Germinal center (tissue), 1 donor: ENCODE results near the gene PRRC2C.

Source experiments
- DNase-seq: peaks from one replicate; pipeline ENCODE4 v3.0.0; 2012; ENCODE audit warnings: mixed read lengths, low spot score

PRRC2C gene

DNA sequence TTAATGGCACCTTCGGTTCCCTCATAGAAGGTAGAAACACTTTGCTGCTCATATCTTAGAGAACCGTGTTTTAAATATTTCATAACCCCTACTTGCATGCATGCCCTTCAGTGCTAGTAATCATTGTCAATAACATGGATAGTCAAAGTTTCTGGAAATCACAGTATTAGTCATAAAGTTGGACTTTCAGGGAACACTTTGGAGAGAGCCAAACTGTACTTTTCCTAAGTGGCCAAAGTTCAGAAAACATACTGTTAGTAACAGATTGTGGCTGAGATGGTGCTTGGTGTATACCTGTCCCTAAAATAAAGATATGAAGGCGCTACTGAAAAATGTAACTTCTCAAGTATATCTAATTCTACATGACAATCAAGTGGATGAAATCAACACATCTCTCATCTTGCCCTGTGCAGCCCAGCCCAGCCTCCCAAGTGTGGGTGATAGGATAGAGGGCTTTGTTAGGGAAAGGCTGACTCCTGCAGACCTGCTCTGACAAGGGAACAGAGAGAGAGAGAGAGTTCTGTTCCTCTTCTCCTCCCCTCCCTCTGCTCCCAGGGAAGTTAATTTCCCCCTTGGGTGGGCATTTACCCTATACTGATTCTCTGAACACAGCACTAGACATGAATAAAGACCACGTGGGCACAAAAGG is 152.7 kb downstream of the PRRC2C start:
- DNase-seq: no peak

DNA sequence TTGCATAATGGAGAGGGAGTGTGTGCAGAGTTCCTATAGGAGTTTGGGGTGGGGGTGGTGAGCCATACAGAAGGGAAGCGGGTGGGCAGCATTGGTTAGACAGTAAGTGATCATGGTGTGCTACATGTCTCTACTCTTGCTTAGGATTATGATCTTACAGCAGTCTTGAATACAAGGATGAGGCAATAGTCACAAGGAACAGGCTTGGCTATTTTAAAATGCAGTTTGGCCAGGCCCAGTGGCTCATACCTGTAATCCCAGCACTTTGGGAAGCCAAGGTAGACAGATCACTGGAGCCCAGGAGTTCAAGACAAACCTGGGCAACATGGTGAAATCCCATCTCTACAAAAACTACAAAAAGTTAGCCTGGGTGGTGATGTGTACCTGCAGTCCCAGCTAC is 154.9 kb downstream of the PRRC2C start:
- DNase-seq: no peak

DNA sequence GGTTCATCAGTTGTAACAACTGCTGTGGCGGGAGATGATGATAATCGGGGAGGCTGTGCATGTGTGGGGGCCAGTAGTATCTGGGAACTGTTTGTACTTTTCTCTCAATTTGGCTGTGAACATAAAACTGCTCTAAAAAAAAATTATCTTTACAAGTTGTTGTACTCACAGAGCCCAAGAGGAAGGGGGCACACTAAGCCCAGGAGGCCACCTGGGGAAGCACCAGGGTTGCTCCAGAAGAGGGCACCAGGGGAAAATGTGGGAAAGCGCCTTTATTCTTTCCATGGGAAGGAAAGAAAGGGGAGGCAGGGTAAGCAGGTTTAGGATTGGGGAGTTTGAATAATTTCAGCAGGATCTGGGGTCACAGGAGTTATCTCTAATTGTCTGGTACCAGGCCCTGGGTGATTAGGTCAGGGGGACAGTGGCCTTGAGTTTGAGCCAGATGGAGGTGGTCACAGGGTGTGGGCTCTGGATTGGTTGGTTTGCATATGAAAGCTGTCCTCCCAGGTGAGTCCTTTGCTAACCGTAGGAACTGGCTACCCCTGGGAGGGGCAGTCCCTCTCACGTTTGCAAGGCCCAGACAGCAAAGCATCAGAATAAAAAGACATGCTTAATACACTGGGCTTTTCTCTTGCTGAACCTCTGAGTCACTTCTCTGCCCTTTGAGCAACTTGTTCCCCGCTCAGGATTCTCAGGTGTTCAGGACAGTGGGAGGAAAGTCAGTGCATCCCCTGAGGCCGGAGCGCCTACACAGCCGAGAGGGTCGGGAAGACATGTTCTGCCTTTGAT is 155.9 kb downstream of the PRRC2C start:
- no peak for DNase-seq

DNA sequence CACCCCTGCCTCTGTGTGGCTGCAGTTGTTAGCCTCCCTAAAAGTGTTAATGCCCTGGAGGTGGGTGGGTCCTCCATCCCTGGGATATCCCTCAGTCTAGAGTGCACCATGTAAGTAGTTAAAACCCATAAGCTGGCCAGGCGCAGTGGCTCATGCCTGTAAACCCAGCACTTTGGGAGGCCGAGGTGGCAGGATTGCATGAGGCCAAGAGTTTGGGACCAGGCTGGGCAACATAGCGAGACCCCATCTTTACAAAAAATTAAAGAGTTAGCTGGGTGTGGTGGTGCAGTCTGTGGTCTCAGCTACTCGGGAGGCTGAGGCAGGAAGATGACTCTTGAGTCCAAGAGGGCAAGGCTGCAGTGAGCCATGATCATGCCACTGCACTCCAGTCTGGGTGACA is 156.9 kb downstream of the PRRC2C start:
- DNase-seq: no peak
